Ovary (tissue), 3 donors: ENCODE data around the gene KRT84.

Experiments used
- EP300 ChIP-seq: sonication (generic); formaldehyde crosslinking; IDR thresholded peaks from one replicate; pipeline ENCODE4 v1.6.1; 2017; ENCODE audit warnings: antibody characterized with exemption
- POLR2A ChIP-seq: fragments of 450-650 bp; IDR thresholded peaks from one replicate; pipeline ENCODE4 v1.6.1; 2017; ENCODE audit warnings: antibody characterized with exemption, mild to moderate bottlenecking, moderate library complexity
- TF ChIP-seq, protein P1 (sequence below), 3 donors: fragments of 450-650 bp in 2 of 3; fragments of 200-600 bp in 1 of 3; IDR thresholded peaks; one replicate each; pipeline versions ENCODE4 v1.5.1 to v1.8.0; 2016 to 2022; ENCODE audit warnings: antibody characterized with exemption in 3 of 3, mild to moderate bottlenecking in 1 of 3
- donor health status: DM: no; HTN: no; CAD: no.

DNA sequence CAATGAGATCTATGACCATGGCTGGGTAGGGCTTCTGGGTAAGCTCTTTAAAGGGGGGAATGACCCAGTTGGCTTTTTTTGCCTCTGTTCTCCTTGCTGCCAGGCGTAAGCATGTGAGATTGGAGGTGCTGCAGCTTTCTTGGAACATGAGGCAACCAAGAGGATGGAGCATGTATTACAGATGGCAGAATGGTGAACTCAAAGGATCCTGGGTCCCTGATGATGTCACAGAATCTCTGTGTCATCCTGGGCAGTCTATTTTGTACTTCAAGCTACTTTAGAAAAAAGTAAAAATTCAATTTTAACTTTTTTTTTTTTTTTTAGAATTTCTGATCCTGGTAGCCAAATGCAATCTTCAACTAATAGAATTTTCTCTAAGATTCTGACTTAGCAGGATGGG is 12.7 kb upstream of the KRT84 start:
- TF ChIP-seq, protein P1, sequence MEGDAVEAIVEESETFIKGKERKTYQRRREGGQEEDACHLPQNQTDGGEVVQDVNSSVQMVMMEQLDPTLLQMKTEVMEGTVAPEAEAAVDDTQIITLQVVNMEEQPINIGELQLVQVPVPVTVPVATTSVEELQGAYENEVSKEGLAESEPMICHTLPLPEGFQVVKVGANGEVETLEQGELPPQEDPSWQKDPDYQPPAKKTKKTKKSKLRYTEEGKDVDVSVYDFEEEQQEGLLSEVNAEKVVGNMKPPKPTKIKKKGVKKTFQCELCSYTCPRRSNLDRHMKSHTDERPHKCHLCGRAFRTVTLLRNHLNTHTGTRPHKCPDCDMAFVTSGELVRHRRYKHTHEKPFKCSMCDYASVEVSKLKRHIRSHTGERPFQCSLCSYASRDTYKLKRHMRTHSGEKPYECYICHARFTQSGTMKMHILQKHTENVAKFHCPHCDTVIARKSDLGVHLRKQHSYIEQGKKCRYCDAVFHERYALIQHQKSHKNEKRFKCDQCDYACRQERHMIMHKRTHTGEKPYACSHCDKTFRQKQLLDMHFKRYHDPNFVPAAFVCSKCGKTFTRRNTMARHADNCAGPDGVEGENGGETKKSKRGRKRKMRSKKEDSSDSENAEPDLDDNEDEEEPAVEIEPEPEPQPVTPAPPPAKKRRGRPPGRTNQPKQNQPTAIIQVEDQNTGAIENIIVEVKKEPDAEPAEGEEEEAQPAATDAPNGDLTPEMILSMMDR (IDR thresholded peaks at IDR 0.05): no peak
- TF ChIP-seq EP300 (no peak), POLR2A (no peak)
